HEK293T (cell line): ENCODE data around the gene CNTD1.

ENCODE experiments used
- ARNT ChIP-seq: fragments of 450-650 bp; IDR thresholded peaks from 2 replicates; pipeline ENCODE4 v1.6.1; 2017; ENCODE audit warnings: mild to moderate bottlenecking
- BHLHE40 ChIP-seq: fragments of 450-650 bp; IDR thresholded peaks from 2 replicates; pipeline ENCODE4 v1.6.1; 2016; ENCODE audit warnings: mild to moderate bottlenecking, moderate library complexity, borderline replicate concordance
- ELF4 ChIP-seq: fragments of 450-650 bp; IDR thresholded peaks from 2 replicates; pipeline ENCODE4 v1.6.1; 2017; ENCODE audit warnings: antibody characterized with exemption
- FOXA1 ChIP-seq: fragments of 450-650 bp; IDR thresholded peaks from 2 replicates; pipeline ENCODE4 v1.6.1; 2016; ENCODE audit warnings: mild to moderate bottlenecking
- FOXK2 ChIP-seq: fragments of 450-650 bp; IDR thresholded peaks from 2 replicates; pipeline ENCODE4 v1.6.1; 2016; ENCODE audit warnings: mild to moderate bottlenecking
- LEF1 ChIP-seq: fragments of 450-650 bp; IDR thresholded peaks from 2 replicates; pipeline ENCODE4 v1.6.1; 2017; ENCODE audit warnings: mild to moderate bottlenecking, borderline replicate concordance
- PKNOX1 ChIP-seq: fragments of 450-650 bp; IDR thresholded peaks from 2 replicates; pipeline ENCODE4 v1.6.1; 2016
- SP1 ChIP-seq: fragments of 450-650 bp; IDR thresholded peaks from 2 replicates; pipeline ENCODE4 v1.6.1; 2017
- SUZ12 ChIP-seq: fragments of 450-650 bp; IDR thresholded peaks from 2 replicates; pipeline ENCODE4 v1.6.1; 2016; ENCODE audit warnings: mild to moderate bottlenecking
- TARDBP ChIP-seq: fragments of 450-650 bp; IDR thresholded peaks from 2 replicates; pipeline ENCODE4 v1.6.1; 2016
- ZNF384 ChIP-seq: fragments of 450-650 bp; IDR thresholded peaks from 2 replicates; pipeline ENCODE4 v1.6.1; 2016

- no peak for TF ChIP-seq FOXK2
- no peak for TF ChIP-seq SUZ12
- no peak for TF ChIP-seq SP1
- TF ChIP-seq ELF4: no peak
- TF ChIP-seq ZNF384: no peak
- no peak for TF ChIP-seq LEF1
- TF ChIP-seq FOXA1: no peak
- no peak for TF ChIP-seq BHLHE40
- TF ChIP-seq PKNOX1: no peak
- TF ChIP-seq ARNT: no peak
- no peak for TF ChIP-seq TARDBP
Measured at GRCh38 chr17:42827472-42827871, 28.8 kb downstream of the CNTD1 start.
